Mucosa of gallbladder (tissue), 1 donor: Measurements from ENCODE around the gene THSD4. TPM values are rescaled to one million over a fixed set of nuclear protein-coding genes. Genes with fewer than 3 reads are reported as not detected.

Experiments
- DNase-seq: peaks from one replicate; pipeline ENCODE4 v3.0.0-alpha.2; 2020; ENCODE audit warnings: low spot score
- total RNA-seq: library from RNA; stranded (reverse); gene quantifications from one replicate; pipeline ENCODE4 v1.2.1, GENCODE V29; 2021
- donor health status: DM: no; HTN: no; CAD: no.

The THSD4 gene
- total RNA-seq, 1 donor from 2014 or later, result 71.2 TPM

- no peak for DNase-seq
Observed at GRCh38 chr15:71451130-71451529, 335.9 kb downstream of the THSD4 start.

GRCh38 chr15:71452893-71453292 is 337.6 kb downstream of the THSD4 start:
- peak; percentile 31 for DNase-seq

GRCh38 chr15:71454462-71454996 is 339.3 kb downstream of the THSD4 start:
- DNase-seq, result no peak

GRCh38 chr15:71455107-71455506 is 339.8 kb downstream of the THSD4 start:
- no peak for DNase-seq

GRCh38 chr15:71455878-71456277 is 340.6 kb downstream of the THSD4 start:
- no peak for DNase-seq

- DNase-seq, result no peak
Observed at GRCh38 chr15:71456362-71456761, 341.1 kb downstream of the THSD4 start.

- DNase-seq, result no peak
Observed at GRCh38 chr15:71456811-71457210, 341.5 kb downstream of the THSD4 start.

GRCh38 chr15:71458089-71458660 is 342.9 kb downstream of the THSD4 start:
- no peak for DNase-seq

- DNase-seq, result no peak
Observed at GRCh38 chr15:71461748-71462147, 346.5 kb downstream of the THSD4 start.

GRCh38 chr15:71462638-71463037 is 347.4 kb downstream of the THSD4 start:
- no peak for DNase-seq

GRCh38 chr15:71463156-71463665 is 347.9 kb downstream of the THSD4 start:
- no peak for DNase-seq

GRCh38 chr15:71465131-71465955 is 350.1 kb downstream of the THSD4 start:
- DNase-seq, result no peak

GRCh38 chr15:71468715-71469114 is 353.4 kb downstream of the THSD4 start:
- DNase-seq, result no peak

- DNase-seq, result no peak
Observed at GRCh38 chr15:71469413-71469812, 354.1 kb downstream of the THSD4 start.

- no peak for DNase-seq
Observed at GRCh38 chr15:71471347-71471746, 356.1 kb downstream of the THSD4 start.

- no peak for DNase-seq
Observed at GRCh38 chr15:71472566-71472965, 357.3 kb downstream of the THSD4 start.

GRCh38 chr15:71473751-71474150 is 358.5 kb downstream of the THSD4 start:
- no peak for DNase-seq

GRCh38 chr15:71476823-71477222 is 361.6 kb downstream of the THSD4 start:
- no peak for DNase-seq

- DNase-seq, result no peak
Observed at GRCh38 chr15:71480556-71480955, 365.3 kb downstream of the THSD4 start.

GRCh38 chr15:71484080-71484479 is 368.8 kb downstream of the THSD4 start:
- no peak for DNase-seq

- DNase-seq, result no peak
Observed at GRCh38 chr15:71485094-71485693, 369.9 kb downstream of the THSD4 start.

- no peak for DNase-seq
Observed at GRCh38 chr15:71489570-71489969, 374.3 kb downstream of the THSD4 start.

- no peak for DNase-seq
Observed at GRCh38 chr15:71493526-71493925, 378.3 kb downstream of the THSD4 start.
